NCI-H345 (cell line): ENCODE data around the gene CYBC1.
A peak's percentile ranks its signal among the peaks of the same experiment; 100 is the strongest.
"Not testable (repeated sequence)": the region's sequence is repeated elsewhere in the genome, so short reads cannot be mapped to it uniquely, and the experiment has no call there.

Experiments used
- DNase-seq: peaks from one replicate; lab custom pipeline; 2025; lab: John Stamatoyannopoulos, UW

The CYBC1 gene

GRCh38 chr17:82477934-82478333 lies 27.4 kb upstream of the CYBC1 start:
- DNase-seq, result no peak

- no peak for DNase-seq
These were observed 24.9 kb upstream of the CYBC1 start for GRCh38 chr17:82475458-82475857.

GRCh38 chr17:82474223-82475010 lies 23.9 kb upstream of the CYBC1 start:
- no peak for DNase-seq

- no peak for DNase-seq
These were observed 19.5 kb upstream of the CYBC1 start for GRCh38 chr17:82470065-82470464.

GRCh38 chr17:82468692-82469091 lies 18.1 kb upstream of the CYBC1 start:
- DNase-seq, result no peak

GRCh38 chr17:82465023-82465603 lies 14.6 kb upstream of the CYBC1 start:
- DNase-seq, result no peak

GRCh38 chr17:82464567-82464929 lies 14.0 kb upstream of the CYBC1 start:
- no peak for DNase-seq

- DNase-seq, result no peak
These were observed 13.5 kb upstream of the CYBC1 start for GRCh38 chr17:82463925-82464566.

GRCh38 chr17:82463391-82463790 lies 12.8 kb upstream of the CYBC1 start:
- DNase-seq, result no peak

GRCh38 chr17:82461827-82462524 lies 11.4 kb upstream of the CYBC1 start:
- DNase-seq, result peak; percentile 16

GRCh38 chr17:82459936-82460335 lies 9.4 kb upstream of the CYBC1 start:
- DNase-seq, result not testable (repeated sequence)

- peak; percentile 41 for DNase-seq
These were observed 8.4 kb upstream of the CYBC1 start for GRCh38 chr17:82458885-82459424.

GRCh38 chr17:82458179-82458884 lies 7.8 kb upstream of the CYBC1 start, which contains the start of gene NARF:
TSS of gene NARF (plus strand) at chr17:82458741. CDS start at chr17:82458804, 63 bp downstream.
- DNase-seq, result peak; percentile 100

GRCh38 chr17:82457929-82458178 lies 7.3 kb upstream of the CYBC1 start:
- DNase-seq, result no peak

- DNase-seq, result peak; percentile 24
These were observed 6.7 kb upstream of the CYBC1 start for GRCh38 chr17:82457073-82457928.

- not testable (repeated sequence) for DNase-seq
These were observed 3.2 kb upstream of the CYBC1 start for GRCh38 chr17:82453706-82454105.

GRCh38 chr17:82453151-82453550 lies 2.6 kb upstream of the CYBC1 start:
- not testable (repeated sequence) for DNase-seq

GRCh38 chr17:82452162-82452561 lies 1.6 kb upstream of the CYBC1 start:
- DNase-seq, result no peak

- DNase-seq, result no peak
These were observed 632 bp downstream of the CYBC1 start for GRCh38 chr17:82449883-82450356.

- peak; percentile 16 for DNase-seq
These were observed 1.2 kb downstream of the CYBC1 start for GRCh38 chr17:82449131-82449882.
